C1 segment of cervical spinal cord (tissue), 14 donors: ENCODE results near the gene IL5RA.

ENCODE experiments used
- DNase-seq, 14 donors: peaks; one replicate each; lab custom pipeline; 2025; lab: John Stamatoyannopoulos, UW

The IL5RA gene

DNA sequence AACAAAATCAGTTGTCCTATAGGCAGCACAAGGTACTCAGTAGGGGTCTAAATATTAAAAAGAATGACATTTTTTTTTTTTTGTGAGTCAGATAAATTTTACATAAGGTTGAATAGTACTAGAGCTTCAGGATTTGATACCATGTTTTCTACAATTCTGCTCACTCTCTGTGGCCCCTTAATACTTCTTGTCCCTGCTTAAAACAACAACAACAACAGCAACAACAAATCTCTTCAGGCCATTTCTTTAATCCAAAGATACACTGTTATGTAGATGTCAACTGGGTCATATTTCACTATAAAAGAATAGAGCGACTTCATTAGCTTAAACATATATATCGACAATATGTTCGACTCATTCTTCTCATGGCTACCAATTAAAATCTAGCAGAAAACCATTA lies 3.0 kb downstream of the IL5RA start:
- DNase-seq = no peak

DNA sequence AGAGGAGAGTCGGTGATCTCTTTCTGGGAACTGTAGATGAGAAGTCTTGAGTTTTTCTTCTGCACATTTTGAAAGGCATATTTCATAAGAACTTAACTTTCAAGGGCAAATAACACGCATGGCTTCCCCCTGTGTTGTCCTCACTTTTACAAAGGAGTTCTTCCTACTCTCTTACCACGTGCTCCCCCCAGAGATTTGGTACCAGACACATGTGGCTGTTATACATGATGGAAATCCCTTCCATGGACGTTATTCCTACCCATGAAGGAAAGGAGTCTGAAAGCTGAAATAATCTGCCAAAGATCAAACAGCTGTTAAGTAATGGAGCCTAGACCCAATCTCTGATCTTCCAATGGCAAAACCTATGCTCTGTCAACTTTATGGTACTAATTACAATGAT lies 4.4 kb downstream of the IL5RA start:
- no peak for DNase-seq

DNA sequence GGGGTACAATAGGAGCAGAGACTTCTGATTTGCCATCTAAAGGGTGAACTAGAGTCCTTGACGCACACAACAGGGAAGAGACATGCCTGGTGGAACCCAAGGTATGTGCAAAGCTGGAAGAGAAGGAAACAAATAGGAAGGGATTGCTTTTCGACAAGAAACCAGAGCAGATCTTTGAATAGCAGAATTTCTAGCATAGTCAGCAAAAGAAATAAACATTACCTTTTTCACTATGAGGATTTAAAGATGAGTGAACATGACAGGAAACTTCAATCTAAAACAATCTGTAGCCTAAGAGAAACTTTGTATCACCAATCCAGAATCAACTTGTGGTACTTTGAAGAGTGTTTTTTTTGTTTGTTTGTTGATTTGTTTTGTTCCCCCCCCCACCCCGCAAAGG lies 4.9 kb downstream of the IL5RA start:
- DNase-seq = no peak

DNA sequence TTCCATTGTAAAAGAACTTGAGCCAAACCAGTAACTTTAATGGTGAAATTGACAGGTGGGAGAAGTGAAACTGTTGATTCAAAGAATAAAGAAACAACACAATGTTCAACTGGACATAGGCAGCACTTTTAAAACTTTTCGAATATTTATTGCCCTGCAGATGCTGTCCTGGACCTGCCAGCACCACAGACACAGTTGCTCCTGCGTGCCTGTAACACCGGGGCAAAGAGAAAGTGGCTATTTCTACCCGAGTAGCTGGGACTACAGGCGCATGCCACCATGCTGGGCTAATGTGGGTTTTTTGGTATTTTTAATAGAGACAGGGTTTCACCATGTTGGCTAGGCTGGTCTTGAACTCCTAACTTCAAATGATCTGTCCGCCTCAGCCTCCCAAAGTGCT lies 7.4 kb downstream of the IL5RA start:
- no peak for DNase-seq

DNA sequence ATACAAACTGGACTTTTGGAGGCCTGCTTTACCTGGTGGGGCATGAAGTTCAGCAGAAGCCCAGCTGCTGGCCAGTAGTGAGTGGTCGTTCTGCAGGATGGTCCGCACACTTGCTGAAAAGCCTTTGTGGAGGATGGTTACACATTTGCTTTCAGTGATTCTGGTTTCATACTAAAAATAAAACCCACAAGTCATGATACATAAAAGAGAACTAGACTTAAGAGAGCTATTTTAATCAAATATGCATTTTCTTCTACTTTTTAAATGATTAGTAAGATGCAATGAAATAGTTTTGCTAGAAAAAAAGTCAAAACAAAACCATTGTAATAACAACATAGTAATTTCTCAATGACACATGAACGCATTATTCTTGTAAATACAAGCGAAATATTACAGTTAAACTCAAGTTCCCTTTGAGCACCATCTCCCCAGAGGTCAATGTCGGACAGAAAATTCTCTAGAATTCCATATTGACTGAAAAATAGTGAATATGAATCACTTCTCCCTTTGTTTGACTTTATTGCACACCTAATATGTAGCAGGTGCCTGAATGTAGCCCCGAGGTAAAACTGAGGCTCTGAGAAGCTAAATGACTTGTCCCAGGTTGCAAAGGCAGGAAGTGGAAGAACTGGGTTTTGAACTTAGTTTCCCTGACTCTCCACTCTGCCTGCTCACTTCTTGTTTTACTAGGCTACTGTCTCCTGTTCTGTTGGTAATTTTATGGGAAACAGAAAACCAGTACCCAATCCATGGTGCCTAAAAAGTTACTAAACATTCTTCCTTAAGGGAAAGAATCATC lies 8.3 kb downstream of the IL5RA start:
- DNase-seq = no peak

DNA sequence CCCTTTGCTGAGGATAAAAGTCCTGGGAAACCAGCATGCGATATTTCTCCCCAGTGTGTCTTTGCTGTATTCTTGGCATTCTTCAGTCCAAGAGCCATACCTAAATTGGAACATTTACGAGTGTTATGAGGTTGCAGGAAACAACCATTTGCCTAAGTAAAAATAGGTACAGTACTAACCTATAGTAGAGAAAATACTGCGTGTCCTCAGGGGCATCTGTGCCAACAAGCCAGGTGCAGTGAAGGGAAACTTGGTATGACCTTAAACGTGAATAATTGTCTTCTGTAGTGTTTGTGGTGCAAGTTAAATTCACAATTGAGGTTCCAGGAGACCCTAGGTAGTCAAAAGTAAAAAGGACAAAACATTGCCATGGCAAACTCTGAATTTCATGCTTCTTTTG lies 12.2 kb downstream of the IL5RA start:
- no peak for DNase-seq

DNA sequence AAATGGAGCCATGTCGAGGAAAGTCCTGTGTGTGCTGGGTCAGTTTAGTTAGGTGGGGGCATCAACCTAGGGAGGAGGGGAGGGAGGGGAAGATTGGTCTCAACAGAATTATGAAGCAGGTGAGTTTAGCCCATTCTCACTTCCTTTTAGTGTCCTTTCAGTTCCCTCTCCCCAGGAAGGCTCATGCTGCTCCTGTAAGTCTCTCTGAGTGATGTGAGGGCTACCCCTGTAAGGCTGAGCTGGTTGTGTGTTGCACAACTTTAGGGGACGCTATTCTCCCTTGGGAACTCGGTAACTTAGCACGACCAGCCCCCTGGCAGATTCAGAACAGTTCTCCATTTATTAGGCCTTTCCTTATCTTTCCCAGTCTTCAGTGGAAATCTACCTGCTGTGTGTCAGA lies 21.2 kb downstream of the IL5RA start:
- no peak for DNase-seq

DNA sequence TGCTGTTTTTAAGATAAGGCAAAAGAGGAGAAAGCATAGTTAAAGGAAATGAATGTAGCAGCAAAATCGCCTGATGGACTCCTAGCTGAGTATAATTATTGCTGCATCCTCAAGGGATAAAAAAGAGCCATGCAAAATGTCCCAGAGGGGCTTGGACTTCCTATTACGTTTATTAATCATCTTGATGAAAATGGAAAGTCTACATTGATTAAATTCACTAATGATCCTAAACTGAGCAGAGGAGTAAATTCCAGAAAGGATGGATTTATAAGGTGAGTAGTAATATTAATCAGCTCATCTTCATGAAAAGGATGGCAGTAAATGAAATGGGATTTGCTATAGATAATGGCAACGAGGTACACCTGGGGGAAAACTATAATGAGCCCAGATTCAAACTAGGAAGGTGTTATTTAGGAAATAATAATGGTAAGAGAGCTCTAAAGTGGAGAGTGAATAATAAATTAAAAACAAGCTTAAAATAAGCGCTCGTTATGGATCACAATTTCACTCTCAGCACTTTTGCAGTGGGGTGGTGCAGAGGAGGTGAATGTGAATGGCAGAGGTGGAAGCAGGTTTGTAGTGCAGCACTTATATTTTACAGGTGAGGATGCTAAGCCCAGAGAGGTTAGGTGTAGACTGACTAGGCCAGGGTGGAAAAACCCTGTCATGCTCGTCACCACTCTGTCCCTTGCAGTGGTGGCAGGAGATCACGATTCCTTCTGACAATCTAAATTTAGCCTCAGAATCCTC lies 22.3 kb downstream of the IL5RA start:
- no peak for DNase-seq

DNA sequence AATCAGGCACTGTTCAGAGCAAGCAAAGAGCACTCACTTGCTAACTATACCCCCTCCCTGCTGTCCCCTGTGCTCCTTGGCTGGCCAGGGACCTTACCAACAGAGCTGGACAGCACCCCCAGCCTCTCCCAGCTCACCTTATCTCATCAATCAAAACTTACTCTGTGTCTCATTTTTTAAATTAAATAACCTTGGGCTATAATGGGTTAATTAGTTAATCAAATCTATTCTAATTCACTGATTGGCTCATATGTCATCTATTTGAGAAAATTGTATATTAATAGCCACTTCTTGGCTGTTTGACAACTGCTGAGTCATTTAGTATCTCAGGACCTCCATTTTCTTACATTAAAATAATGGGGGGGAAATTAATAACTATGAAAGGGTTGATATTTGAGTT lies 22.9 kb downstream of the IL5RA start:
- DNase-seq = no peak

DNA sequence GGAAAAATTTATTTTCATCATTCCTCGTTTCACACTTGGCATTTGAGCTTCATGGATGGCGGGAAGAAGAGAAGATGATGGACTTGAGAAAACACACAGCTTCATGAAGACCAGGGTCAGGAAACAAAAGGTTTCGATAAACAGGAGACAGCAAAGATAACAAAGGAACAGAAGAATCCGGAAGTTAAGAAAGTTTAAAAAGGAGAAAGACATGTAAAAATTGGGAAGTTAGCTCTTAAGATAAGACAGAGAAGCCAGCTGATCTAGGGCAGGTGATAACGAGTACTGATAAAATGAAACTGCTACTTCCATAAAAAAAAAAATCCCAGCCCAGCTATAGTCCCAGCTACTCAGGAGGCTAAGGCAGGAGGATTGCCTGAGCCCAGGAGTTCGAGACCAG lies 23.9 kb downstream of the IL5RA start:
- no peak for DNase-seq

DNA sequence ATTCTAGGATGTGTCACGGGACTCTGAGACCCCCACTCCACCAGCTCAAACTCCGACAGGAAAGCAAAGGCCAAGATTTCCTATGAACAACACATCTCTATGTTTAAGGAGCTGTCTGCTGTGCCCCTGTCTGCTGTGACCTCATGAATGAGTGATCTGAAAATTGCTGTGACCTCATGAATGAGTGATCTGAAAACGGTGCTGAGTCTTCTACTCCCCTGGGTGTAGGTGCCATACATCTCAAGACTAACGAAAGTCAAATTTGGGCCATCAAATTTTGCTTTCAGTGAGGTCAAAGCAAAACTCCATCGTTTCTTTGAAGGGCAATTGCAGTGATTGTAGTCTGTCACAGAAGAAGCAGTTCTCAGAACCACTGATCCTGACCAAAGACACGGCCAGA lies 24.4 kb downstream of the IL5RA start:
- DNase-seq = no peak

DNA sequence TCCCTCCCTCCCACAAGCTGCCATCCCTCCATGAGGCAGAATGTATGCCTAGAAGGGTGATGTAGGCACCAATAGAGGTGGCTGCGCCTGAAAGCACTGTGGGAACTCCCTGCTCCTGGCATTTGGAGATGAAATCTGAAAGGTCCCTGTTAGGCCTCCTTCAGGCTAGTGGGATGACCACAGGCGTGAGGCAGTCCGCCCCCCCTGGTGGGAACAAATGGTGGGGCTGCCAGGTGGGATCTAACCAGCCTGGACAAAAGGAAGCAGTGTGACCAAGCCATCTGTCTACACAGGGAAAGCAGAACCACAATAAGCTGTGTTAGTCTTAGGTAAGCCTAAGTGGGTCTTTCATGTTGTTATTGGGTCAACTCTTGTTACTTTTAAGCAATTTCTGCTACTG lies 25.3 kb downstream of the IL5RA start:
- no peak for DNase-seq

DNA sequence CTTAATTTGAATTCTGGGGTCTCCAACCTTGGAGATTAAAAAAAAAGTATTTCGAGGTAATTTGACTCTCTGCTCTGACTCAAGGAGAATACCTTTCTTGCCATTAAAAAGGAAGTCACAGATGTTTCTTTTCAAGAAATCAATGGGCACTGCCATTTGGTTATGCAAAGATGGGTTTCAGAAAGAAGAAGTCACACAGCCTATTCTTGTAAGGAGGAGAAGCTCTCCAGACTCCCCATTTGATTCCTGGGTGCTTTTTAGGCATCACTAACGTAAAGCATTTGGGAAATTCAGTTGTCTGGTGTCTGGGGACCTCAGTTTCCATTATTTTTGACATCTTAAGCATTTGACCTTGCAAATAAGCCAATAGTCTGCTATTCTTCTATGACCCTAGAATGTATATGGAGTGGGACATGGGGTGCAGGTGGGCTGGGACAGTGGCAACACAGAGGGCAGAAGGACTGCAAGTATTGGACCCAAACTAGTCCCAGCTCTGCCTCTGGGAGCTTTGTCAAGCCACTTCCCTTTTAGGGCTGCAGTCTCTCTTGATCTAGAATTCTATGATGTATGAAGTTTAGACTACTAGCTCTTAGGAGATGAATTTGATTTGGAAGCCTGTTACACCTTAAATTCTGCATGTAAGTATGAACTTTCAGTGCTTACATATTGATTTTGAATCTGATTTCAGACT lies 27.8 kb downstream of the IL5RA start:
- no peak for DNase-seq

DNA sequence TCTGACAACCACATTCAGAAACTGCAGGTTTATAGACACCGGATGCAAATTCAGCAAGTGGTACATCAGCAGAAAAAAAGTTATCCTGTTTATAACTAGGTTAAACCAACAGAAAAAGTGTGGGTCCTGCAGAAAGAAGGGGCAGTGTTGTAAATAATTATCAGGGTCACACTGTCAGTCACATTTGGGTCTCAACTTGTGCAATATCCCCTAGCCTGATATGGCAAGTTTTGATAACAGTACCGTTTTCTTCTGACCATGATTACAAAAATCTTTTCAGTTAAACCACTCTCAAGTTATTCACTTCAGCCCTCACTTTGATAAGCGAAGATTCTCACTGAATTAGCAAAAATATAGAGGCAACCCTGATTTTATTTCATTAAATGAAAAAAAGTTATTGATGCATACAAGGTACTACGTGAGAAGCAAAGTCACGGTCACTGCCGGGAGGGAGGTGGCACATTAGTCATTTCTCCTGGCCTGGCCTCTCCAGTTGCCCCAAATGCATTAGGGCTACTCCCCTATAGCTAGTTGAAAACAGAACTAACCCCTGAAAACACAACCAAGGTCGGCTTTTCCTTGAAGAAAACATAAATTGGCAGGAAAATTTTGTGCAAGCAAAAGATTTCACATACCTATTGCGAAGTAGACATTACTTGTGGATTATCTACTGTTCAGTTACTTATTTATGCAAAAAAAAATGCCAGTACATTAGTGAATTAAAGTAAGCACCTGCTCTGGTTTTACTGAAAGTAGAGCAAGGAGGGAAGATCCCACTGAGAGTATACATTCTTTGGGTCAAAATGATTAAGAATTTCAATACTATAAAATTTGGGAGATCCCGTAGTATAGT lies 28.6 kb downstream of the IL5RA start:
- no peak for DNase-seq

DNA sequence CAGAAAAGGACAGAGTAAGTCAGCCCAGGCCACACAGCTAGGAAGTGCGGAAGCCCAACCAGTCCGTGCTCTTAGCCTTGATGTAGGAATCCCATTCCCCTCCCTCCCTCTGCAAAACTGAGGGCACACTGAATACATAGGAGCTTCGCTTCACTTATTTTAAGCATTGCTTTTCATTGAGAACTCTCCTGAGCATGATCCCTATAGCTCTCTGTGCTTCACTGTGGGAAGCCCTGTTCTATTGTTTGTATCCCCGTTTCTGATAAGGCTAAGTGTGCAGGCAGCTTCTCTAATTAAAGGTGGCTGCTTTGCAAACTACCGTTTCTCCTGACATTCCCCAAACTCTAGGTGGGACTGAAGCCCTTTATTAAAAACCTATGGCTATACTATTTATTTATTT lies 29.9 kb downstream of the IL5RA start:
- no peak for DNase-seq

DNA sequence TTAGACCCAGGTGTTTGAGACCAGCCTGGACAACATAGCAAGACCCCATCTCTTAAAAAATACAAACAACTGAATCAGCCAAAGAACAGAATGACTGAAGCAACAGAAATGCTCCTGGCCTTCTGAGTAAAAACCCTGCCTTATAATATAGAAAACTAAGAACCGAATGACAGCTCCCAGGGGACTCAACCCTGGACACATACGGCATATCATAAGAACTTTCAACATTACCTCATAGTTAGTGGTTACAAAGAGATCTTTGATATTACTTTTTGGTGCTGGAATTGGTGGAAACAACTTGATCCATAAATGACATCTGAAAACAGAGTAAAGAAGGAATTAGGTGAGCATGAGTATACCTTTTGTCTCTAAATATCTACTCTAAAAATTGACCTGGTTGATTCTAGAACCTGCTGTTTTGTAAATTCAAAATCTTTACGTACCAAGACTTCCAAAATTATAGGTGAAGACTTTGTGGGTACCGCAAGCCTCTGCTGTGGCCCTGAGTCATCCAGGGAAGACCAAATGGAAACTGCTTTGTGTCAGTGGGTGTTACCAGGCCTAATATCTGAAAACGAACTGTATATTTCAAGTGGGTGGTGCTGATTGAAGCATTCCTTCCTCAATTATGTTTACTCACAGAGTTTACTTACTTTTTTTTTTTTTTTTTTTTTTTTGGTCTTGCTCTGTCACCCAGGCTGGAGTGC lies 35.5 kb downstream of the IL5RA start:
- DNase-seq = no peak

DNA sequence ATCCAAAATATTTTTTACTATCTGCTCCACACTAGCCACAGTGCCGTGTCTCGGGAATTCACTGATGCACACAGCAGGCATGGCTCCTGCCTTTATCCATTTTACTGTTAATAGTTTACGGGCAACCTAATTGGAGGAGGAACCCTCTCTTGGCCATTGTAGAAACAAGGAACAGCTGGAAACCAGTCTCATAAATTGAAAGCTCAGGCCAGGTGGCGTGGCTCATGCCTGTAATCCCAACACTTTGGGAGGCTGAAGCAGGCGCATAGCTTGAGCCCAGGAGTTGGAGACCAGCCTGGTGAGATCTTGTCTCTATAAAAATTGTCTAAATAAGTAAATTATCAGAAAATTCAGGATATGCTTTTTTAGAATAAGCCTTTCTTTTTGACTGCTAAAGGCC lies 39.0 kb downstream of the IL5RA start:
- DNase-seq = no peak

DNA sequence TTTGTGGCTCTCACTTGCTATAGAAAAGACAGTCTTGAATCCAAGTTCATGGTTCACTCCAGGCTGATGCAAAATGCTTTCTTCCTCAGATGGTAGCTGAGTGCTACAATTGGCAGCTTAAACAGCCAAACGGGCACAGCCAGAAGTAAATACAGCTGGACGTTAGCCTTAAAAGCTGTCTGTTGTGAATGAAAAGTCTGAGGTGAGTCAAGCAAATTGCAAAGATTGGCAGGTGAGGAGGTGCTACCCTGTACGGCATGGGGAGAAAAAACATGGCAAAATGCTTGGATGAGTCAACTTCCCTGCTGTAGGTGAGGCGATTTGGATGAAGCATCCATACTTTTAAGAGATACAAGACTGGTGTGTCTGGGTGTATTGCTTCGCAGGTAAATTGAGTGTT lies 40.5 kb downstream of the IL5RA start:
- no peak for DNase-seq

DNA sequence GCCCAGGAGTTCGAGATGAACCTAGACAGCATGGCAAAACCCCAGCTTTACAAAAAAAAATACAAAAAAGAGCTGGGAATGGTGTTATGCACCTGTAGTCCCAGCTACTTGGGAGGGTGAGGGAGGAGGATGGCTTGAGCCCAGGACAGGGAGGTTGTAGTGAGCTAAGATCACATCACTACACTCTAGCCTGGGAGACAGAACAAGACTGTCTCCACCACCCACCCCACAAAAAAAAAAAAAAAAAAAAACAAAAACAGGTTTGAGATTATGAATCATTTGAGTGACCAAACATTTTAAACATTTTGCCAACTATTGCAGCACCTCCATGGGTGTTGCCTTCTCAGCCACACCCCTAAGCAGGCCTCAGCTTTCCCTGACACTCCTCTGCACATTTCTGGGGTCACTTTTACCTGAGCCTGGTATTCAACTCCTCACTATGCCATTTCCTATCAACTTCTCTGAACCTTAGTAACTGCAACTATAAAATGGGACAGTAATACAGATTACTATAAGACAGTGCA lies 41.8 kb downstream of the IL5RA start:
- DNase-seq = no peak

DNA sequence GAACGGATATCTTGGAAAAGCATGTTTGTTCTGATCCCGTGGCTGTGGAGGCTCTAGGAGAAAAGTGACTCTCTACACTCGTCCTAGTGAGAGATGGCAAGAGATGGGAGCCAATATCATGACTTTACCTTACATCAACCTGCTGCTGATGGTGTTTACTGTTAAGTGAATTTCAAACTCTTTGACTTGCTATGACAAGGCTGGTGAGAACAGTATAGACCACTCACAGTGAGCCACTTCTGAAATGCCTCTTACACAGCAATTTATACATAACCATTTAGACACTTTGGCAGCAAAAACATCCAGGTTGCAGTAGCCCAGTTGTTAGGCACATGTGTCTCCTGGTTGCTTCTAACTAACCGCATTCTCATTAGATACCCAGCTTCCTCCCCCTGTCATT lies 43.3 kb downstream of the IL5RA start:
- no peak for DNase-seq

DNA sequence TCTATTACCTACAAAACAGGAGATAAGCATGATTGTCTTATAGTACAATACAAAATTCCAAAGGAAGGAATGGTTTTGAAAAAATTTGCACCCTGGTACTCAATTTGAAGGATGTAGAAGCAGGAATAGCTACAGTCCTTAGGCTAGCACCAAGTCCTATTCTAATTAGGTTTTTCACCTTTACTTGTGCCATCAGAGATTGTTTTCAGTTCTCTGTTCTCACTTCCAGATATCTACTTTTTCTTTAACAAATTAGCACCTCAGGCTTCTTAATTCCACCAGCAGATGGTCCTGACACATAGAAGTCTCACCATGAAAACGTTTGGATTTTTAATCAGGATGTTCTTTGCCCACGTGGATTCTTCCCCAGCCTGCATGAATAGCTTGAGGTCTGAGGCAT lies 43.8 kb downstream of the IL5RA start:
- DNase-seq = no peak
